HG03460 (cell line): ENCODE measurements around the gene USP36.

Source experiments
- ATAC-seq: cut with Tn5 transposase; IDR thresholded peaks from one replicate; pipeline ENCODE4 v1.9.1; 2021; ENCODE audit not compliant: unreplicated experiment

The USP36 gene

DNA sequence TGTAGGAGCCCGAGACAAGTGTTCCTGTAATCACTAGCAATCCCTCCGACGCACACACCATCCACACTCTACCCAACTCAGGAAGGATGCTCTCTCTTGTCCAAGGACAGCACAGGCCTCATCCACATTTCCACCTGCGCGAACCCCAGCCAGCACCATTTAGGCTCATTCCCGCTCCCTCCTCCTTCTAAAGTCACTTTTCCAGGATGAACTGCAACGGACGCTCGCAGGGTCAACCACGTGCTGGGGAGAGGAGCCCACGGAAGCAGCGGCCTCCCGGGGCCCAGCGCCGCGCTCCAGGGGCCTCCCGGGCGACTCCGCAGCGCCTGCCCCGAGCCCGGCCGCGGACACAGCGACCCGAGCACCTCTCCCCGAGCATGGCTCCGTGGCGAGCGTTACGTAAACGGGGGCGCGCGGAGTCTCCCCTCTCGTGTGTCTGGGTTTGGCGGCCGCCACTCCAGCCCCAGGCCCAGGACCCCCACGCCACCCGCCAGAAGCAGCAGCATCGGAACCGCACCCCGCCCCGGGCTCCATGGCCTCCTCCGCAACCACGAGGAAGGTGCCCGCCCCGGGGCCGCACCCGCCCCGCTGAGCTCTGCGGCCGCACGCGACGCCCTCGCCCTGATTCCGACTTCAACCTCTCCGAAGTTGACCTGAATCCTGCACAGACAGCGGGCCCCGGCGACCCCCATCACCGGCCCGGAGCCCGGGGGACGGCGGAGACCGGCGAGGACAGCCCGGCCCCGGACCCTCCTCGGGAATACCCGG lies 668 bp downstream of the USP36 start:
- ATAC-seq: peak; percentile 13

DNA sequence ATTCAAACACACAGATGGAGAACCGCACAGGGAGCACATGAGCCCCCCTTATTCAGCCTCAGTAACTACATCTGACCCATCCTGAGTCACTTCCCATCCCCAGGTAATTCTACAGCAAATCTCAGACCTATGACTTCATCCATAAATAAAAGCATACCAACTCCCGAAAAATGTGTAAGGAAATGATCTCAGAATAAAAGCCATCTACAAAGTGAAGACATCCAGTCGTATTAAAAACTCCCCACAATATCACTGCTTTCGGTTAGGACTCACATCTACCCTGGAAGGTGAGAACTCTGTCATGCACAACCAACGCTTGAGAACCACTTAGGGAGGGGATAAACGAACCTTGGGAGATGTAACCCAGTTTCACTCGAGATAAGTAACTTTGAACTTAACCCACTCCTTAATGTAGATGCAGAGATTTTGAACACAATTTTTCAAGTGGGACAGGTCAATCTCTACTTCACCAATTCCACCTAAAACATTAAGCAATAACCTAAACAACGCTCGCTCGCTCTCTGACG lies 1.3 kb downstream of the USP36 start:
- ATAC-seq: no peak

- no peak for ATAC-seq
Observed at GRCh38 chr17:78838574-78839005, 2.0 kb downstream of the USP36 start.

DNA sequence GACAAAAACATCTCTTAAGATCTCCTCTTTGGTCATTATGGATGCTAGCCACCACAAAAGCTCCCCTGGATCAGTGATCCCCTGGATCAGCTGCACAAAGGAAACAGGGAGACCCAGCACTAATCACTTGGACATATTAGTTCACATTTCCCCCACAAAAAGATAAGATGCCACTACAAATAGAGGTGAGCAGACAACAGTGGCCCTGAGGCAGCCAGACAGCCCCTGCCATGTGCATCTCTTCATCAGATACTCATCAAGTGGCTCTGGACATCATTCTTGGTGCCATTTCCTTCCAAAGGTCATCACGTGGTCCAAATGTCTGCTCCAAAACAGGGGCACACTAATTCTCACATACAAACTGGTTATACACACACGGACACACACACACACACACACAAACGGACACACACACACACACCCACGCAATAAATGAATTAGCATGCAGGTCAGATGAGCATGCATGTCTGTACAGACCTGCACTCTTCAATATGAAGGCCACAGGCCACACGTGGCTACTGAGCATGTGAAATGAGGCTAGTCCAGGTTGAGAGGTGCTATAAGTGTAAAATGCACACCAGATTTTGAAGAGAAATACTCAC lies 4.1 kb downstream of the USP36 start:
- no peak for ATAC-seq

DNA sequence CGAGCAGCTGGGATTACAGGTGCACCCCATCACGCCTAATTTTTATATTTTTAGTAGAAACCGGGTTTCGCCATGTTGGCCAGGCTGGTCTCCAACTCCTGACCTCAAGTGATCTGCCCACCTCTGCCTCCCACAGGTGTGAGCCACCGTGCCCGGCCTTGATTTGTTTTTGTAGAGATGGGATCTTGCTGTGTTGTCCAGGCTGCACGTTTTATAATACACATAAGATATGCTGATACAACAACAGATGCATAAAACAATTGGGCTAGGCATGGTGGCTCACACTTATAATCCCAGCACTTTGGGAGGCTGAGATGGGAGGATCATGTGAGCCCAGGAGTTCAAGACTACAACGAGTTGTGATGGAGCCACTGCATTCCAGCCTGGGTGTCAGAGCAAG lies 6.0 kb downstream of the USP36 start:
- no peak for ATAC-seq

DNA sequence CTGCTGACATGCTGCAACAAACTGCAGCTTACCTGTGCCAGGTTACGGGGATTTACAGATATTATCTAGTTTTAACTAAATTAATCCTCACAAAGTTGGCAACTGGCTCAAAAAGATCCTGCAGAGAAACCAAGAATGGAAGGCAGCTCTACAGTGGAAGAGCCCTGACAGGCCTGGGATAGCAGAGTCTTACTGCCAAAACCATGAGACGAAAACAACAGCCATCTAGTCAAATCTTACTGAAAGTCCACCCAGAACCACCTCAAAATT lies 8.1 kb downstream of the USP36 start:
- ATAC-seq: no peak

DNA sequence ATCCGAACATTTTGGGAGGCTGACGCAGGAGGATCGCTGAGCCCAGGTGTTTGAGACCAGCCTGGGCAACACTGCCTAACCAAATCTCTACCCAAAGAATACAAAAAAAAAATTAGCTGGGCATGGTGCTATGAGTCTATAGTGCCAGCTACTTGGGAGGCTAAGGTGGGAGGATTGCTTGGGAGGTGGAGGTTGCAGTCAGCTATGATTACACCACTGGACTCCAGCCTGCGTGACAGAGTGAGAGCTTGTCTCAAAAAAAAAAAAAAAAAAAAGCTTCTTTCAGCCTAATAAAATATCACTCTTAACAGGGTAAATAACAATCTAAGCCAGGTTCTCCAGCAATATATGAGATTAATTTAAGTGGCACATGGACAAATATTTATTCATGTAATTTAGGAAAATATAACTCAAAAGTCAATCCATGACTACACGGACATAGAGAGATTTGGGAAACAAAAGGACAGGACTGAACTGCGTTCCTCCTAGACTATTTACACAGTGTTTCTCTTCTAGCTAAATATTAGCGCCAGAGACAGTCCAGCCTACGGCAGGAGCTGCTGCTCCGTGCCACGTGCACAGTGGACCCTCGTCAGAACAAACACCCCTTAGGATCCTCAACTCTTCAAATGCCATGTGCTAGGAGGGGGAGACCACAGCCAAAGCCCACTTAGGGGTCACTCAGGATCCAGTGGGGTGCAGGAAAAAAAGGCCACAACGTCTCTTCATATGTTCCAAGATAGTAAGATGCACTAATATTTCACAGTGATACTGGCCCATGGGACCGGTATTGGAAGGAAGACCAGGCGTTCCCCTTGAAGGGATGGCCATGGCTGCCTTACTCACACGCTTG lies 8.7 kb downstream of the USP36 start:
- no peak for ATAC-seq

GRCh38 chr17:78829477-78829876 lies 11.1 kb downstream of the USP36 start:
- ATAC-seq: no peak

GRCh38 chr17:78828470-78829185 lies 12.0 kb downstream of the USP36 start:
- ATAC-seq: no peak

DNA sequence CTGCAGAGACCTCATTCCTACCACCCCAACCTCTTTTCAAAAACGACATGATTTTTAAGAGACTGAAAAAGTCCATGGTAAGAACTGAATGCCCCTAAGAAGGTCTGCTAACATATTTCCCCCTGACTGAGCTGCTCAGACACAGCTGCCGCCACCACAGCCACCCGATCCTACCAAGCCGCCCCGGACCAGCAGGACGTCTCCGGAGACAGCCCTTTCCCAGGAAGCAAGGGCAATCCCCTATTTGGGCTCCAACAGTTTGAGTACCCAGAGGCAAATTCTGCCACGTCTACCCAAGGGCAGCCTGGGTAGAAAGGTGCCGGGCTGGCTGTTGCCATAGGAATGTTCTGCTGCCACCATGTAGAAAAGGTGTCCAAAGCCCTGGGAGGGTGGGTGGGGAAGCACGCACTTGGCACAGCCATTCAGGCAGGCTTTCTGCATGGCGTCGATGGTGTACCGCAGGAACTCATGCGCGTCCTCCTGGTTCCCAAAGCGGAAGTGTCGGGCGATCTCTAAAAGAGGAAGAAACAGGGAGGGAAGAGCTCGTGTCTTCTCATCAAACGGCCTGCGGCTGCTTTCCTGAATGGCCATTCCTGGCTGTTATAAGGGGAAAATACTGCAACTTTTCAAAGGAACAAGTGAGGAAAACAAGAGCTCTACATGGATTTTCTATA lies 13.6 kb downstream of the USP36 start:
- no peak for ATAC-seq

DNA sequence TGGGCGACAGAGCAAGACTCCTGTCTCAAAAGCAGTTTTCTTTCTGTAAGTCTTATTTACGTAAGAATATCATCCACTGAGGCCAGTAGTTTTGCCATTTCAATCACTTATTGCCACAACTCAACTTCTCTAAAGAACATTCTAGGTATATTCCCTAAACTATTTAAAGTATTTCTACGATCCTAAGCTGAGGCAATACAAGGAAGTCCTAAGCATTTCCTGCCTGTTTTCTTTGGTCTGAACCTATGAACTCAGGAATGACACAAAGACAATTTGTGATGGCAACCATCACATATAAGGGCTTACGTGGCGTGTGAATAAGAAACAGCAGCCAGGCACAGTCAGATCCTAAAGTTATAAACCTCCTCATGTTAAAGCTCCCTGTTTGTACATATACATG lies 14.2 kb downstream of the USP36 start:
- no peak for ATAC-seq

GRCh38 chr17:78825696-78826095 lies 14.9 kb downstream of the USP36 start:
- no peak for ATAC-seq

DNA sequence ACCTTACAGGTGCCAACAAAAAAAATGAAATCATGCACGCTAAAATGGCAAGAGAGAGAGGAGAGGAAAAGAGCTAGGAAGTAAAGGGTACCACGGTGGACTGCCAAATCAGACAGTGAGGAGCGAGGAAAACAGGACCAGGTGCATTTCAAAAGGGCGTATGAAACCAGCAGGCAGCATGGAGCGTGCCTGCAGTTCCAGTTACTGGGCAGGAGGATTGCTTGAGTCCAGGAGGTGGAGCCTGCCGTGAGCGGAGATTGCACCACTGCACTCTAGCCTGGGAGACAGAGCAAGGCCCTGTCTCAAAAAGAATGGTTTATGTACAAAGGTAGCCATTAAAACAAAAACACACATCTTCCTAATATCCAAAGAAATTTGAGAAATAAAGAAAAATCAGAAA lies 16.4 kb downstream of the USP36 start:
- no peak for ATAC-seq

DNA sequence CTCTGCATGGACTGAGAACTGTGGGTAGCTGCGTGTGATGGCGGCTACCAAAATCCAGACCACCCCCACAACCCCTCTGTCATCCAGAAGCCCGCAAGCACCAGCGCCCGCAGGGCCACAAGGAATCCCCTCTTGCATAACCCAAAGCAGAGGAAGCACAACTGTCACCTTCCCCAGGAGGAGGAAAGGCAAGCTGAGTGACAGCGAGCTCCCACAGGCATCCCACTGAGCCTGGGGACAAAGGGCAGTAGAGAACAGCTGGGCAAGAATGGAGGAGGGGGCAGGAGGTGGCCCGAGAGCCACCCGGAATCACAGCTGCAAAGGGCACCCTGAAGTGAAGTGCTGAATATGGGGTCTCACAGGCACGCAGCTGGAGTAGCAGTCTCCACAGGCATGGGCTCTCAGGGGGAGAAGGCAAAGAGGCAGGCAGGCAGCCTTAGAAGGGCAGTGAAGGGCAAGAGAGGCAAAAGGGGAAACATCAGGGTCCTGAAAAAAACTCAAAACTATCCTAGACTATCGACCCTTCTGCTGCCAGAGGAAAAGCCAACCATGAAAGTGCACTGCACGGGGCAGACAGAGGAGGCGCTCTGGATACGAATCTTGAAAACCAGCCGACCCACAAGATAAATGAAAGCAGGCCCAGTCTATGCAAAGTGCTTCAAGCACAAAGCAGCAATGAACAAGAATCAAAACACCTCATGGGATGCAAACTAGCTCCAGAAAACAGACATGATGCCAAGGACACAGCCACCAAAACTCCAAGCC lies 17.1 kb downstream of the USP36 start:
- ATAC-seq: no peak

DNA sequence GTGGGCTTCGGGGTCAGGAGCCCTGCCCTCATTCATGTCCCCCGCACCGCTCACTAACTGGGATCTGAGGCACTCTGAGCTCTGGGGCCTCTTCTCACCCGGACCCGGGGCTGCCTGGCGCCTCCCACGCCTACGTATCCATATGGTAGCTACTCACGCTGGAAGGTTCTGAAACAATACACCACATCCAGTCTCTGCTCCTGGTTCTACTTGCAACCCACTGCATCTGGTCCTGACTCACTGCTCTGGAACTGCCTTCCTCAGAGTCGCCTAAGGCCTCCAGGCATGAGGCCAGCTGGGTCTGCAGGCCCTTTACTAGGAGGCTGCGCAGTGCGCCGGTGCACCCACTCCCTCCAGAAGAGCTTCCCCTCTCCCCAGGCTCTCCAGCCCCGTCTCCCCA lies 18.1 kb downstream of the USP36 start:
- no peak for ATAC-seq

GRCh38 chr17:78821961-78822360 lies 18.7 kb downstream of the USP36 start:
- no peak for ATAC-seq

- no peak for ATAC-seq
Observed at GRCh38 chr17:78820841-78821240, 19.8 kb downstream of the USP36 start.

GRCh38 chr17:78819806-78820792 lies 20.5 kb downstream of the USP36 start:
- no peak for ATAC-seq

GRCh38 chr17:78819402-78819801 lies 21.2 kb downstream of the USP36 start:
- no peak for ATAC-seq
